Colonic mucosa (tissue), 4 donors: ENCODE results near the gene PDCD4. TPM values are rescaled to one million over a fixed set of nuclear protein-coding genes. Genes with fewer than 3 reads are reported as not detected.

ENCODE experiments used
- DNase-seq: peaks from one replicate; pipeline ENCODE4 v3.0.0-alpha.2; 2020
- H3K27ac ChIP-seq: fragments of 200-600 bp; one replicate; pipeline ENCODE4 v1.8.0; 2021
- H3K27me3 ChIP-seq: fragments of 200-600 bp; one replicate; pipeline ENCODE4 v1.8.0; 2021
- H3K36me3 ChIP-seq: fragments of 200-600 bp; one replicate; pipeline ENCODE4 v1.8.0; 2021
- H3K4me1 ChIP-seq: fragments of 200-600 bp; one replicate; pipeline ENCODE4 v1.8.0; 2021; ENCODE audit warnings: mild to moderate bottlenecking
- H3K4me3 ChIP-seq: fragments of 200-600 bp; one replicate; pipeline ENCODE4 v1.8.0; 2021
- H3K9ac ChIP-seq, 2 donors: one replicate each; pipeline ENCODE4 v1.7.0; 2013; ENCODE audit warnings: control low read depth in 2 of 2, low read depth in 2 of 2, low read length in 2 of 2
- H3K9me3 ChIP-seq: fragments of 200-600 bp; one replicate; pipeline ENCODE4 v1.8.0; 2021
- intact Hi-C: fragments of 100-400 bp; cut with DNase I; formaldehyde crosslinking; loops from one replicate; pipeline ENCODE4 v1.14.1; 2022
- total RNA-seq, 2 donors: library from RNA; stranded (reverse); fragmentation: NEBNext Ultra II Directional in 1 of 2; extraction: Animal tissue kit (Norgen Biotek cat#: 25700) in 1 of 2; gene quantifications; one replicate each; pipeline ENCODE4 v1.2.1, GENCODE V29; 2021
- TF ChIP-seq, protein P1 (sequence below): fragments of 200-600 bp; IDR thresholded peaks from one replicate; pipeline ENCODE4 v1.8.0; 2022; ENCODE audit warnings: antibody characterized with exemption, mild to moderate bottlenecking
- donor health status: healthy.
- donor health status: DM: no; HTN: no; CAD: no.
- donor health status: DM: no; HTN: no; CAD: no.

PDCD4 gene
- total RNA-seq, 2 donors from 2014 or later: 397 to 463 TPM

DNA sequence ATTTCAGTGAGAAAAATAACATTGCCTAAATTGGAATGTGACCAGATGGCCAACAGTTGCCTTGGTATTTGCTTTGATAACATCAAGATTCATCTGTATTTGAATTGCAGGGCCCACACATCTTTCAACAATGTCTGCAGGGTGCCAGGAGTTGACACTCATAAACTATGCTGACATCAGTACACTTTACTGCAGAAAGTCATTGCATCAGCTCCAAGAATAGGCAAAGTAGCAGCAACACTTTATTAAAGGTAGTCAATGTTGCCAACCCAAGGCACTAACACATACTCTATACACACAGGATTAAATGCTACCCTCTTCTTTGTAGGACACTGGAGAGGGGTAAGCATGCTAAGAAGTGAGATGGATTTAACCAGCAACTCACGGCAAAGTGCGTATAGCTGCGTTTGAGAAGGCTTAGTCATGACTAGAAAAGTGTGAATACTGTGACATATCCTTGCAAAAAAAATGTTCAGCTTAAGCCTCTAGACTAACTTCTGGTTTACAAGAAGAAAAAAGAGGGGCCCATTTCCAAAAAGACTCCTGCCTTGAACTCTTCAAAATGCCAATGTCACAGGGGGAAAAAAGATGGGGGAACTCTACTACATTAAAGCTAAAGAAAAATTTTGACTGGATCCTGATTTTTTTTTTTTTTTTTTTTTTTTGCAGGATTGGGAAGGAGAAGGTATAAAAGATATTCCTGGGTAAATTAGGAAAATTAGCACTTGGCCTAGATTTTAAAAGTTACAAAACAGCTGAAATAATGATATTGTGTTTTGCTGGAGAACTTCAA is 45.0 kb downstream of the PDCD4 start:
- Histone ChIP-seq H3K27ac (no peak overlapping the region), H3K9ac (no peak overlapping the region), H3K27me3 (no peaks in the 10 kb centered on the region), H3K4me1 (no peaks in the 10 kb centered on the region), H3K36me3 (no peaks in the 10 kb centered on the region), H3K4me3 (no peak overlapping the region), H3K9me3 (no peaks in the 10 kb centered on the region)
- intact Hi-C loops: no loop called here
- TF ChIP-seq, protein P1, sequence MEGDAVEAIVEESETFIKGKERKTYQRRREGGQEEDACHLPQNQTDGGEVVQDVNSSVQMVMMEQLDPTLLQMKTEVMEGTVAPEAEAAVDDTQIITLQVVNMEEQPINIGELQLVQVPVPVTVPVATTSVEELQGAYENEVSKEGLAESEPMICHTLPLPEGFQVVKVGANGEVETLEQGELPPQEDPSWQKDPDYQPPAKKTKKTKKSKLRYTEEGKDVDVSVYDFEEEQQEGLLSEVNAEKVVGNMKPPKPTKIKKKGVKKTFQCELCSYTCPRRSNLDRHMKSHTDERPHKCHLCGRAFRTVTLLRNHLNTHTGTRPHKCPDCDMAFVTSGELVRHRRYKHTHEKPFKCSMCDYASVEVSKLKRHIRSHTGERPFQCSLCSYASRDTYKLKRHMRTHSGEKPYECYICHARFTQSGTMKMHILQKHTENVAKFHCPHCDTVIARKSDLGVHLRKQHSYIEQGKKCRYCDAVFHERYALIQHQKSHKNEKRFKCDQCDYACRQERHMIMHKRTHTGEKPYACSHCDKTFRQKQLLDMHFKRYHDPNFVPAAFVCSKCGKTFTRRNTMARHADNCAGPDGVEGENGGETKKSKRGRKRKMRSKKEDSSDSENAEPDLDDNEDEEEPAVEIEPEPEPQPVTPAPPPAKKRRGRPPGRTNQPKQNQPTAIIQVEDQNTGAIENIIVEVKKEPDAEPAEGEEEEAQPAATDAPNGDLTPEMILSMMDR: no peak
- DNase-seq: no peak

DNA sequence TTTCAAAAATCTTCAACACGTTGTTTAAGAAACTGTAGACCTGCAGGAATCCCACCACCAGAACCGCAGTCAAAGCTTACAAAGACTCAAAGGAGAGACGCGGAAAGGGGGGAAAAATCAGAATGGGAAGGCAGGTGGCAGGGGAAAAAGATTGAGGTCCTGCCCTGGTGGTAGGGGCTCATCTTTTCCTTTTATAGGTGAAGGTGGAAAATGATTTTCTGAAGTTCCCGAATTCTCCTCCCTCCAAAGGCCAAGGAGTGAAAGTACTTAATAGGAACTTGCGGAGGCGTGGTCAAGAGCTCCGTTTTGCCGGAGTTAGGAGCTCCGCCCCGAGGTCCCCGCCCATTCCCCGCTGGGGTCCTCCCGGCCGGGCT is 46.5 kb downstream of the PDCD4 start:
- TF ChIP-seq, protein P1: no peak
- Histone ChIP-seq H3K27me3 (no peaks in the 10 kb centered on the region), H3K36me3 (no peaks in the 10 kb centered on the region), H3K4me3 (peak overlapping the region; percentile 49), H3K9ac (peak overlapping the region; percentile 85 to 98), H3K4me1 (no peaks in the 10 kb centered on the region), H3K9me3 (no peaks in the 10 kb centered on the region), H3K27ac (peak overlapping the region; percentile 92)
- intact Hi-C loops: no loop called here
- peak; percentile 97 for DNase-seq

DNA sequence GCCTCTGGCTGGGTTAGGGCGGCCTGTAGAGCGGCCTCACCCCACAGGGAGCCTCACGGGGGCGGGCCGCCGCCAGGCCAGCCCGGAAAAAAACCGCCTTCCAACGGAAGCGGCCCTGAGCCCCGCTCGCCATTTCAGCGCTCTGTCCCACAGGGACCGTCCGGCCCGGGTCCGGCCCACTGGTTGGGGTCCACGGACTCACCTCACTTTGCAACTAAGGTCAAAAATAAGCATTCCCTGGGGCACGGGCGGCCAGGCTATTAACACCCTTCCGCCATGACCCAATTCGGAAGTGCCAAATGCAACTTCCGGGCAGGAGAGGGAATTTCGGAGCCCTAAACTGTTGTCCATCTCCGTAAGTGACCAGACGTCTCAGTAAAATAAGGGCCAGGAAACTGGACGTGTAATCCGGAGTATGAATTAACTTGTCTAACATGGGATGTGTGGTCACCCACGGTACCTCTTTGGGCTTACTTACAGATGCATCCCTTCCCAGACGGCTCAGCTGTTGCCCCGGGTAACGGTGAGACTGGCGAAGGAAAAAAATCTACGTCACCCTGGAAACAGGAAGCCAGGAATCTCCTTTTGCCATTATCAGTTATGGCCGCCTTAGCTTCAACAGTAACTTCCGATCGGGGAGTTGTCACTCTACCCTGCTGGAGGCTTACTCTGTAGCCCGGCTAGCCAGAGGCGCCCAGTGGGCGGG is 47.1 kb downstream of the PDCD4 start, which contains the start of gene BBIP1:
TSS of gene BBIP1 (minus strand) at position 538 of the 706 bp plus-strand sequence. CDS start 1,023 bp downstream, outside the sequence.
- peak within 1 kb of the TSS; percentile 92 for H3K27ac ChIP-seq
- intact Hi-C loops: no loop called here
- peak within 1 kb of the TSS; percentile 85 to 98 for H3K9ac ChIP-seq
- H3K27me3 ChIP-seq: no peaks in the 10 kb centered on the region
- H3K9me3 ChIP-seq: no peaks in the 10 kb centered on the region
- H3K36me3 ChIP-seq: no peaks in the 10 kb centered on the region
- H3K4me1 ChIP-seq: no peaks in the 10 kb centered on the region
- TF ChIP-seq, protein P1: no peak
- no peak for DNase-seq
- peak within 1 kb of the TSS; percentile 61 for H3K4me3 ChIP-seq

DNA sequence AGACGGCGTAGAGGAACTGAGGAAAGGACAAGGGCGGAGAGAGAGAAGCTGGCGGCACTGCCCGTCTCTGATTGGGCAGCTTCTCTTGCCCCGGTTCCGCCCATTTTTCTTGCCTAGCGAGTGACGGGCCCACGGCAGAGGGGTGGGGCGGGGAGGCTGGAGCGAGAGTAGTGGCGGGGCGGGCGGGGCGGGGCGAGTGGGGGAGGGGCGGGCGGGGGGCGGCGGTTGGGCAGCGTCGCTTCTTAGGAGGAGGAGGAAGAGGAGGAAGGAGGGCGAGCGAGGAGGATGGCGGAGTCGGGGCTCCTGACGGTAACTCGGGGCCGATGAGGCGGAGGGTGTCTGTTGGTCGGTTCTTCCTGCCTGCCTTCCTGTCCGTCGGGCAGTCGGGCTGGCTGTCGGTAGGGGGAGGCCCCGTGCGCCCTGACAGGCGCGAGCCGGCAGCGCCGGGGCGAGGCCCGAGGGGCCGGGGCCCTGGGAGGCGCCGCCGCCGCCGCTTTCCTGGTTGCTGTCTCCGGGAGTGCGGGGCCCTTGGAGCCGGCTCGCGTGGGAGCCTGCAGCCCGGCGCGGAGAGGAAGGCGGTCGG is 47.7 kb downstream of the PDCD4 start, which contains the start of gene SHOC2:
TSS of gene SHOC2 (plus strand) at position 256 of the 583 bp plus-strand sequence. CDS start 44,755 bp downstream, outside the sequence.
- TF ChIP-seq, protein P1: no peak
- peak within 1 kb of the TSS; percentile 61 for H3K4me3 ChIP-seq
- intact Hi-C loops: no loop called here
- peak; percentile 99 for DNase-seq
- no peaks in the 10 kb centered on the region for H3K36me3 ChIP-seq
- H3K9me3 ChIP-seq: no peaks in the 10 kb centered on the region
- H3K4me1 ChIP-seq: no peaks in the 10 kb centered on the region
- H3K27me3 ChIP-seq: no peaks in the 10 kb centered on the region
- peak within 1 kb of the TSS; percentile 85 to 98 for H3K9ac ChIP-seq
- H3K27ac ChIP-seq: peak within 1 kb of the TSS; percentile 92
